ENCODE measurements around the gene PDE4D. TPM values are rescaled to one million over a fixed set of nuclear protein-coding genes. Genes with fewer than 3 reads are reported as not detected.

PDE4D gene
- total and polyA plus RNA-seq, 10 of the 15 experiments (the other 5 are each of a cell fraction or from before 2014, with no cell fraction given) = 0.87 to 4.1 (median 2.2) TPM

- no peaks in the 10 kb centered on the region for H3K36me3 ChIP-seq (ENCODE audit: control insufficient read depth in 2 of 2, insufficient read depth in 2 of 2, low read length in 1 of 2)
- H3K27ac ChIP-seq (ENCODE audit: control insufficient read depth, insufficient read depth) = no peak overlapping the region
- FAIRE-seq (no peak), ATAC-seq (no peak), DNase-seq (ENCODE audit: low read depth, low spot score) (no peak)
- BruUV-seq (replicated peaks) = no TSS peak
- H3K4me2 ChIP-seq (ENCODE audit: control insufficient read depth, insufficient read depth) = no peak overlapping the region
- H3K4me3 ChIP-seq = no peak overlapping the region
- no peaks in the 10 kb centered on the region; a peak in 1 of 4 replicates for H3K27me3 ChIP-seq (replicated peaks in 1 of 2; ENCODE audit: control insufficient read depth in 2 of 2, insufficient read depth in 2 of 2, low read length in 1 of 2)
- TF ChIP-seq CHD2 (IDR thresholded peaks at IDR 0.05; ENCODE audit: borderline replicate concordance, low read depth, low read length) (no peak), PAX8 (IDR thresholded peaks at IDR 0.05) (no peak), YY1 (IDR thresholded peaks at IDR 0.05; ENCODE audit: low read depth, low read length) (no peak), POLR2A (IDR thresholded peaks at IDR 0.05; ENCODE audit: low read depth, low read length) (no peak), NKRF (conservative IDR thresholded peaks at IDR 0.05) (no peak), IRF5 (IDR thresholded peaks at IDR 0.05; ENCODE audit: borderline replicate concordance) (no peak), GATAD2B (conservative IDR thresholded peaks at IDR 0.05; ENCODE audit: low read depth) (no peak), ATF2 (IDR thresholded peaks at IDR 0.05; ENCODE audit: low read length) (no peak), BMI1 (IDR thresholded peaks at IDR 0.05; ENCODE audit: borderline replicate concordance) (no peak), CREM (IDR thresholded peaks at IDR 0.05; ENCODE audit: low read depth) (no peak), JUND (IDR thresholded peaks at IDR 0.05; ENCODE audit: low read depth, low read length) (no peak), BCL11A (IDR thresholded peaks at IDR 0.05; ENCODE audit: low read depth, low read length) (no peak), PML (IDR thresholded peaks at IDR 0.05; ENCODE audit: low read length) (no peak), SREBF1 (IDR thresholded peaks at IDR 0.05; ENCODE audit: low read length) (no peak)
- no peaks in the 10 kb centered on the region for H3K4me1 ChIP-seq (ENCODE audit: control insufficient read depth, insufficient read depth, low read length)
- SMC1A ChIA-PET (ENCODE audit: uncharacterized antibody, unreplicated experiment) = interaction anchor here (0.7 kb wide), 1 partner anchor 13 kb away, joined by 3 read pairs; no protein-coding TSS in a partner anchor
- CTCF ChIA-PET = no interaction called here
- intact Hi-C loops (cut with micrococcal nuclease; ENCODE audit: unreplicated experiment) (no loop called here), in situ Hi-C loops (cut with MboI) (no loop called here)
- no peaks in the 10 kb centered on the region for H3K79me2 ChIP-seq (ENCODE audit: control insufficient read depth, insufficient read depth, low read length)
- H3K9me3 ChIP-seq (replicated peaks; ENCODE audit: control insufficient read depth, insufficient read depth, low read length) = no peaks in the 10 kb centered on the region
- RAD21 ChIA-PET (ENCODE audit: unreplicated experiment) = no interaction called here
- no peaks in the 10 kb centered on the region for H4K20me1 ChIP-seq (ENCODE audit: control insufficient read depth, insufficient read depth)
- POLR2A ChIA-PET = no interaction called here
- no peak overlapping the region for H3K9ac ChIP-seq (ENCODE audit: control insufficient read depth, insufficient read depth, low read length)
- WGBS (ENCODE audit: insufficient coverage, insufficient replicate concordance, low lambda C conversion rate, missing lambda C conversion rate) = 78% methylated on average over 4 of the region's 4 CpGs
- no peak overlapping the region for H2AFZ ChIP-seq (ENCODE audit: control insufficient read depth, low read depth, low read length)
Observed at GRCh38 chr5:59607138-59607765, 286.3 kb downstream of the PDE4D start.

All from GM12878 (cell line).